MCF 10A (cell line): ENCODE results near the gene COL26A1. TPM values are rescaled to one million over a fixed set of nuclear protein-coding genes. Genes with fewer than 3 reads are reported as not detected.

Experiments
- BruUV-seq: library from RNA; stranded (reverse); fragments of 400-500 nt; replicated peaks from 2 replicates; lab custom pipeline; 2021; lab: Mats Ljungman, UMichigan
- CTCF ChIA-PET: fragments of 300-600 bp; sonication (Branson Sonifier 250); formaldehyde crosslinking; extraction: SDS; loops from one replicate; lab custom pipeline; 2021; ENCODE audit warnings: antibody characterized with exemption, inconsistent platforms; lab: Yijun Ruan, JAX
- POLR2A ChIA-PET: fragments of 300-600, 350-650 bp; sonication (Branson Sonifier 250); formaldehyde crosslinking; extraction: SDS; loops from one replicate; lab custom pipeline; 2020; ENCODE audit warnings: antibody characterized with exemption, inconsistent platforms; lab: Yijun Ruan, JAX
- DNase-seq: peaks from one replicate; pipeline ENCODE4 v3.0.0-alpha.2; 2018; ENCODE audit not compliant: unreplicated experiment
- H3K27ac Mint-ChIP-seq: one replicate; pipeline ENCODE4 v1.8.0; 2022; ENCODE audit warnings: mild to moderate bottlenecking, low read depth, mixed read lengths; ENCODE audit not compliant: unreplicated experiment
- H3K27me3 Mint-ChIP-seq: one replicate; pipeline ENCODE4 v1.8.0; 2022; ENCODE audit warnings: mixed read lengths; ENCODE audit not compliant: insufficient read depth, unreplicated experiment
- H3K36me3 Mint-ChIP-seq: one replicate; pipeline ENCODE4 v1.8.0; 2022; ENCODE audit warnings: mild to moderate bottlenecking, moderate library complexity, mixed read lengths; ENCODE audit not compliant: insufficient read depth, unreplicated experiment
- H3K4me1 Mint-ChIP-seq: one replicate; pipeline ENCODE4 v1.8.0; 2022; ENCODE audit warnings: mixed read lengths; ENCODE audit not compliant: insufficient read depth, unreplicated experiment
- H3K4me3 Mint-ChIP-seq: one replicate; pipeline ENCODE4 v1.8.0; 2022; ENCODE audit warnings: mild to moderate bottlenecking, moderate library complexity, mixed read lengths; ENCODE audit not compliant: unreplicated experiment
- H3K9me3 Mint-ChIP-seq: one replicate; pipeline ENCODE4 v1.8.0; 2022; ENCODE audit warnings: mixed read lengths; ENCODE audit not compliant: unreplicated experiment
- CTCF ChIP-seq: fragments of 200-600 bp; IDR thresholded peaks from one replicate; pipeline ENCODE4 v1.8.0; 2022; ENCODE audit warnings: antibody characterized with exemption, mild to moderate bottlenecking; ENCODE audit not compliant: unreplicated experiment
- intact Hi-C: fragments of 100-400 bp; cut with micrococcal nuclease; formaldehyde crosslinking; loops from 2 replicates; pipeline ENCODE4 v1.14.1; 2022
- total RNA-seq: library from RNA; stranded (reverse); gene quantifications from 2 replicates; pipeline ENCODE4 v1.2.3, GENCODE V29; 2022

COL26A1 gene
- total RNA-seq, 1 experiment from 2014 or later, result not detected

GRCh38 chr7:101599787-101600186 is 237.1 kb downstream of the COL26A1 start:
- intact Hi-C loops, result loop anchor here (5.0 kb wide), 1 partner anchor 83 kb away; no protein-coding TSS in a partner anchor
- TF ChIP-seq CTCF, result no peak
- CTCF ChIA-PET, result interaction anchor here (0.6 to 1.5 kb wide), 5 partner anchors 37 to 89 kb away, joined by 3 to 6 read pairs (median 4); no protein-coding TSS in a partner anchor
- POLR2A ChIA-PET, result no interaction called here
- no peak overlapping the region for H3K4me3 Mint-ChIP-seq
- no TSS peak for BruUV-seq
- H3K27ac Mint-ChIP-seq, result no peak overlapping the region
- H3K36me3 Mint-ChIP-seq, result no peaks in the 10 kb centered on the region
- no peak for DNase-seq
- no peaks in the 10 kb centered on the region for H3K27me3 Mint-ChIP-seq
- no peaks in the 10 kb centered on the region for H3K9me3 Mint-ChIP-seq
- no peaks in the 10 kb centered on the region for H3K4me1 Mint-ChIP-seq

DNA sequence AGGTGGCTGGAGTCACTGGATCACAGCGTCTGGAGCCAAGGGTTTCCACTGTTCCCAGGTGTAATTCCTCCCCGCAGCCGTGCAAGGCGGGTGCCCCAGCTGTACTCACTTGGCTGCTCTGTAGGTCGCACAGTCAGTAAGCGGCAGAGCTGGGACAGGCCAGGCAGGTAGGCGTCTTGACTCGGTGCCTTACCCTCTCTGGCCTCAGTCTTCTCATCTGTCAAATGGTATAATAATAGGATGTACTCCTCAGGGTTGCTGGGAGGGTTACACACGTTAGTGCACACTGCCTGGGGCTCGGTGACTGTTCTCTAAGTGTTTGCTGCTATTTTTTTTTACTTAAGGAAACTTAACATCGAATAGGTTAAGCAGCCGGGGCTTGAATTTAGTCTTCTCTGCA is 239.4 kb downstream of the COL26A1 start:
- H3K4me1 Mint-ChIP-seq, result no peaks in the 10 kb centered on the region
- H3K36me3 Mint-ChIP-seq, result no peaks in the 10 kb centered on the region
- H3K9me3 Mint-ChIP-seq, result no peaks in the 10 kb centered on the region
- intact Hi-C loops, result loop anchor here (1.0 to 5.0 kb wide), 3 partner anchors 80 to 634 kb away; no protein-coding TSS in a partner anchor
- DNase-seq, result no peak
- ChIA-PET POLR2A (no interaction called here), CTCF (interaction anchor here (0.6 to 3.4 kb wide), 14 partner anchors 12 to 1512 kb away, joined by 3 to 16 read pairs (median 6); no protein-coding TSS in a partner anchor)
- no peak overlapping the region for H3K27ac Mint-ChIP-seq
- no peak overlapping the region for H3K4me3 Mint-ChIP-seq
- no TSS peak for BruUV-seq
- no peak for TF ChIP-seq CTCF
- H3K27me3 Mint-ChIP-seq, result no peaks in the 10 kb centered on the region

DNA sequence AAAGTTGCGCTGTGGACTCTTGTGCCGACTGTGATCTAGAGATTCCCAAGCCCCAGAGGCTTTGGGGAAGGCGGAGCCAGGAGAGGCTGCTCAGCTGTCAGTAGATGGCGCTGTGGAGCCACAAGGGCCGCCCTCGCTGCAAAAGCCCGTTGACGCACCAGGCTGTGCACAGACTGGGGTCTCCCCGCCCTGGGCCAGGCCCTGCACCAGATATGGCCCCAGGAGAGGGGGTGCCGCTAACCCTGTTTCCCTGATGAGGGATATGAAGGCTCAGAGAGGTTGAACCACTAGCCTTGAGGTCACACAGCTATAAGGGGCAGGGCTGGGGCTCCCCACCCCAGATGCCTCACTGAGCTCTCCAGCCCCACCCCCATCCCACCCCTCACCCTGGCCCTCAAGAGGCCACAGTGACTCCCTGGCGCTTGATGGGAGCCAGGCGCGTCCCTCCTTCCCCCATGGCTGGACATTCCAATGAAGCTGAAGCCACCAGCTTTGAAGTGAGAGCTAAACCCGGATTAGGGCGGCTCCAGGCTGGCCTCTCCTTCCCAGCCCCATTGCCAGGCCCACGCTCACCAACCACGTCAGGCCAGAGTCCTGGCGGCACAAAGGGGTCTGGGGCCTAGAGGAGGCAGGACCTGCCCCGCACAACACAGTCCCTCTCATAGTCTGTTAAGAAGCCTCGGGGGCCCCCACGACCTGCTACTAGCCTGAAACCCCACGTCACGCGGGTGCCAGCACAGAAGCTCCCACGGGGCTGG is 240.0 kb downstream of the COL26A1 start:
- Mint-ChIP-seq H3K4me3 (no peak overlapping the region), H3K36me3 (no peaks in the 10 kb centered on the region)
- POLR2A ChIA-PET, result no interaction called here

More for the DNA sequence above, 240.0 kb downstream of the COL26A1 start:
- Mint-ChIP-seq H3K27ac (no peak overlapping the region), H3K4me1 (no peaks in the 10 kb centered on the region), H3K27me3 (no peaks in the 10 kb centered on the region), H3K9me3 (no peaks in the 10 kb centered on the region)
- intact Hi-C loops, result loop anchor here (1.0 to 5.0 kb wide), 3 partner anchors 80 to 634 kb away; no protein-coding TSS in a partner anchor
- CTCF ChIA-PET, result interaction anchor here (0.5 to 3.4 kb wide), 35 partner anchors 11 to 670 kb away, joined by 3 to 16 read pairs (median 4); partner anchors contain the start of gene MYL10
- peak; percentile 92 for TF ChIP-seq CTCF
- DNase-seq, result peak; percentile 74
- no TSS peak for BruUV-seq
